ENCODE measurements around the gene ZNF593OS. TPM values are rescaled to one million over a fixed set of nuclear protein-coding genes. Genes with fewer than 3 reads are reported as not detected.

ZNF593OS gene
- total and polyA plus RNA-seq, 4 donors: 0.10 to 0.32 TPM; not detected in 2

GRCh38 chr1:26145960-26146294, 25.7 kb downstream of the ZNF593OS start:
- Histone ChIP-seq H3K4me1 (ENCODE audit: control insufficient read depth in 4 of 4, insufficient read depth in 4 of 4, low read length in 3 of 4) (no peaks in the 10 kb centered on the region), H3K9ac (ENCODE audit: low read depth in 1 of 2, low read length in 2 of 2) (no peak overlapping the region), H3K36me3 (ENCODE audit: control insufficient read depth in 4 of 4, insufficient read depth in 3 of 4, low read depth in 1 of 4, low read length in 3 of 4) (no peaks in the 10 kb centered on the region), H3K4me3 (ENCODE audit: low read depth in 1 of 3, low read length in 3 of 3) (no peak overlapping the region), H3K9me3 (ENCODE audit: control insufficient read depth in 4 of 4, low read length in 3 of 4) (no peaks in the 10 kb centered on the region), H3K27me3 (ENCODE audit: control insufficient read depth in 4 of 4, insufficient read depth in 4 of 4, low read length in 3 of 4) (no peaks in the 10 kb centered on the region), H3K27ac (ENCODE audit: low read depth in 1 of 2, low read length in 2 of 2) (no peak overlapping the region)
- WGBS: 43% methylated on average over 6 of the region's 6 CpGs
- TF ChIP-seq FOXA2 (IDR thresholded peaks at IDR 0.05): no peak
- TF ChIP-seq NR2F2 (IDR thresholded peaks at IDR 0.05): no peak
- TF ChIP-seq MAX (IDR thresholded peaks at IDR 0.05): no peak
- TF ChIP-seq CTCF (IDR thresholded peaks at IDR 0.05; ENCODE audit: low read depth, low read length, missing input control): no peak
- no peak for TF ChIP-seq YY1 (IDR thresholded peaks at IDR 0.05)
- TF ChIP-seq EGR1 (IDR thresholded peaks at IDR 0.05; ENCODE audit: low read depth in 2 of 2): no peak
- TF ChIP-seq FOXA1 (IDR thresholded peaks at IDR 0.05): no peak
- TF ChIP-seq JUND (IDR thresholded peaks at IDR 0.05): no peak
- TF ChIP-seq SP1 (IDR thresholded peaks at IDR 0.05): no peak
- TF ChIP-seq GABPA (IDR thresholded peaks at IDR 0.05 in 1 of 2, conservative IDR thresholded peaks at IDR 0.05 in 1 of 2): no peak
- no peak for TF ChIP-seq HNF4G (IDR thresholded peaks at IDR 0.05)
- no peak for DNase-seq (ENCODE audit: low spot score)

GRCh38 chr1:26145041-26145959, 26.3 kb downstream of the ZNF593OS start:
- WGBS: 27% methylated on average over 19 of the region's 19 CpGs
- no peaks in the 10 kb centered on the region for H3K36me3 ChIP-seq (ENCODE audit: control insufficient read depth in 4 of 4, insufficient read depth in 3 of 4, low read depth in 1 of 4, low read length in 3 of 4)
- H3K27ac ChIP-seq (ENCODE audit: low read depth in 1 of 2, low read length in 2 of 2): no peak overlapping the region
- no peak overlapping the region for H3K4me3 ChIP-seq (ENCODE audit: low read depth in 1 of 3, low read length in 3 of 3)
- H3K4me1 ChIP-seq (ENCODE audit: control insufficient read depth in 4 of 4, insufficient read depth in 4 of 4, low read length in 3 of 4): no peaks in the 10 kb centered on the region
- no peak overlapping the region for H3K9ac ChIP-seq (ENCODE audit: low read depth in 1 of 2, low read length in 2 of 2)
- no peaks in the 10 kb centered on the region for H3K27me3 ChIP-seq (ENCODE audit: control insufficient read depth in 4 of 4, insufficient read depth in 4 of 4, low read length in 3 of 4)
- peak; percentile 82 for DNase-seq (ENCODE audit: low spot score)
- no peaks in the 10 kb centered on the region for H3K9me3 ChIP-seq (ENCODE audit: control insufficient read depth in 4 of 4, low read length in 3 of 4)
- TF ChIP-seq SP1 (IDR thresholded peaks at IDR 0.05) (no peak), MAX (IDR thresholded peaks at IDR 0.05) (no peak), RAD21 (IDR thresholded peaks at IDR 0.05) (peak; percentile 92 to 98), REST (IDR thresholded peaks at IDR 0.05) (no peak), TAF1 (conservative IDR thresholded peaks at IDR 0.05) (no peak), FOXA2 (IDR thresholded peaks at IDR 0.05) (no peak), GABPA (IDR thresholded peaks at IDR 0.05 in 1 of 2, conservative IDR thresholded peaks at IDR 0.05 in 1 of 2) (no peak), CTCF (IDR thresholded peaks at IDR 0.05; ENCODE audit: low read depth, low read length, missing input control) (peak; percentile 71), EGR1 (IDR thresholded peaks at IDR 0.05; ENCODE audit: low read depth in 2 of 2) (no peak), JUND (IDR thresholded peaks at IDR 0.05) (no peak), ZBTB33 (IDR thresholded peaks at IDR 0.05) (no peak)

Data from liver (tissue), 9 donors.